H54 (cell line): Measurements from ENCODE around the gene CHRNA4.

Experiments used
- DNase-seq: peaks from one replicate; pipeline ENCODE4 v3.0.0; 2011; ENCODE audit warnings: low spot score, mixed read lengths; ENCODE audit not compliant: insufficient read length
- FAIRE-seq: peaks from 3 replicates; lab custom pipeline; 2011; peaks lifted over from hg19 to GRCh38; lab: Jason Lieb, UNC
- POLR2A ChIP-seq: IDR thresholded peaks from 2 replicates; pipeline ENCODE4 v1.6.1; 2011; ENCODE audit warnings: low read depth, mild to moderate bottlenecking, low read length

The CHRNA4 gene

DNA sequence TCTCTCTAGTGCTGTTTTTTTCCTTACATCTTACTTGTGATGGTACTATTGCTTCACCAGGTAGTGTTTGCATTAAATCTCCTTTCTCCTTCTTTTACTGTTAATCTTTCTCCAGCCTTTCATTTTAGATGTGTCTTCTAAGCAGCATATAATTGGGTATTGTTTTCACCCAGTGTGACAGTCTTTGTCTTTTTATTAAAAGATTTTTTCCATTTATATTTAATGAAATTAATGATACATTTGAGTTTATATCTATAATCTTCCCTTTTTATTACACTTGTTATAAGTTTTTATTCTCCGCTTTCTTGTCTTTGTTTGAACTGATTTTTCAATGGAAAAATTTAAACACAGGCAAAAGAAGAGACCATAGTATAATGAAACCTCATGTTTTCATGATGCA lies 59.5 kb downstream of the CHRNA4 start:
- FAIRE-seq (no peak), DNase-seq (no peak)
- no peak for TF ChIP-seq POLR2A

DNA sequence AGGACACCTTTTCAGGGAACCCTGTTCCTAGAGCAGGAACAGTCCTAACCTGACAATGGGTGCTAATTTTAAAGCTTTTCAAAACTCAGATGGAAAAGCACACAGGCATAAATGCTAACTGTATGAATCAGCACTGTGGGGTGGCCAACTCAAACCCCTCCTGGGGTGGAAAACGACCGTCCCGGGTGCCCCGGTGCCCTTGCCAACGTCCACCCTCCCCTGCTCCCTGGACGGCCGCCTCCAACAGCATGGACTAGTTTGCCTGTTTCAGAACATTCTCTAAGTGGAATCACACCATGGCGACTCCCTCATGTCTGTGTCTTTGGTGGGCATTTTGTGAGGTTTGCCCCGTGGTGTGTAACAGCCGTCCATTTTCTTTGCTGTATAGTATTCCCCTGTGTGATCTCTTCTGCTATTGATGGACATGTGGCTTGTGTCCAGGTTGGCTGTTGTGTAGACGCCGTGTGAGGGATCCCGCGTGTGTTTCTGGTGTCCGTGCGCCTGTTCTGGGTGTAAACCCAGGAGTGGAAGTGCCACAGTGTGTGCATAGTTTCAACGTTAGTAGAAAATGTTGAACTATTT lies 62.3 kb downstream of the CHRNA4 start:
- no peak for DNase-seq
- TF ChIP-seq POLR2A = no peak
- no peak for FAIRE-seq

DNA sequence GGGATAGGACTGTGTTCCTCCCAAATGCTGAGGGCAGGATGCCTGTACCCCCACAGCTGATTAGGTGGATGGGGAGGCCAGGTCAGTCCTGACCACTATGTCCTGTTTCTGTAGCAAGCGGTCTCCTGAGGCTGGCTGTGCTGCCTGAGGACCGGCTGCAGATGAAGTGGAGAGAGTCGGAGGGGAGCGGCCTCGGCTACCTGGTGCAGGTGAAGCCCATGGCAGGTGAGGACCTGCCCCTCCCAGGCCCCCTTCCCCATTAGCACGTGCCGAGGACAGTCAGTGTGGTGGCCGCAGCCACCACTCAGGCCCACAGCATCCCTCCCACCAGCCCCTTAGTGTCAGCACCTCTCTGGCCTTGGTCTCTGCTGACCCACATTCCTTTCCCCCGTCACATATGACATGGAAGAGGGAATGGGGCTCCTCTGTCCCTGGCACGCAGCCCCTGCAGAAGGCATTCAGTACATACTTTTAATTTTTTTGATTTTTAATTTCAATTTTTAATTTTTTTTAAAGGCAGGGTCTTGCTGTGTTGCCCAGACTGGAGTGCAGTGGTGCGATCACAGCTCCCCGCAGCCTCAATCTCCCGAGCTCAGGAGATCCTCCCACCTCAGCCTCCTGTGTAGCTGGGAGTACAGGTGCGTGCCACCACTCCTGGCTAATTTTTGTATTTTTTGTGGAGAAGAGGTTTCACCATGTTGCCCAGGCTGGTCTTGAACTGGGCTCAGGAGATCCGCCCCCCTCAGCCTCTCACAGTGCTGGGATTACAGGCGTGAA lies 63.2 kb downstream of the CHRNA4 start:
- no peak for DNase-seq
- FAIRE-seq = no peak
- TF ChIP-seq POLR2A = no peak

DNA sequence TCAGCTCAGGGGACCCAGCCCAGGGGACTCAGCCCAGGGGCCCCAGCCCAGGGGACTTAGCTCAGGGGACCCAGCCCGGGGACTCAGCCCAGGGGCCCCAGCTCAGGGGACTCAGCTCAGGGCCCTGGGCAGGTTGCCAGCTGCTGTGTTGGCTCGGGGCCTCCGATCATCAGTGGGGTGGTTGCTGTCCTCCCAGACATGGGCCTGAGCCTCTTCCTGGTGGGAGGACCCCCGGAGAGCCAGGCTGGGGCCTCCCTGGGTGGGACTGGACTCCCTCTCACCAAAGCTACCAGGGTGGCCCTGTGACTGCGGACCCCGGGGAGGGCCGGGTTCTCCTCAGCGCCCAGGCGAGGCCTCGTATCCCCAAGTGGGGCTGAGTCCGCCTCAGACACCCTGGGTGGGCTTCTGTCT lies 63.8 kb downstream of the CHRNA4 start:
- FAIRE-seq = no peak
- no peak for DNase-seq
- no peak for TF ChIP-seq POLR2A

DNA sequence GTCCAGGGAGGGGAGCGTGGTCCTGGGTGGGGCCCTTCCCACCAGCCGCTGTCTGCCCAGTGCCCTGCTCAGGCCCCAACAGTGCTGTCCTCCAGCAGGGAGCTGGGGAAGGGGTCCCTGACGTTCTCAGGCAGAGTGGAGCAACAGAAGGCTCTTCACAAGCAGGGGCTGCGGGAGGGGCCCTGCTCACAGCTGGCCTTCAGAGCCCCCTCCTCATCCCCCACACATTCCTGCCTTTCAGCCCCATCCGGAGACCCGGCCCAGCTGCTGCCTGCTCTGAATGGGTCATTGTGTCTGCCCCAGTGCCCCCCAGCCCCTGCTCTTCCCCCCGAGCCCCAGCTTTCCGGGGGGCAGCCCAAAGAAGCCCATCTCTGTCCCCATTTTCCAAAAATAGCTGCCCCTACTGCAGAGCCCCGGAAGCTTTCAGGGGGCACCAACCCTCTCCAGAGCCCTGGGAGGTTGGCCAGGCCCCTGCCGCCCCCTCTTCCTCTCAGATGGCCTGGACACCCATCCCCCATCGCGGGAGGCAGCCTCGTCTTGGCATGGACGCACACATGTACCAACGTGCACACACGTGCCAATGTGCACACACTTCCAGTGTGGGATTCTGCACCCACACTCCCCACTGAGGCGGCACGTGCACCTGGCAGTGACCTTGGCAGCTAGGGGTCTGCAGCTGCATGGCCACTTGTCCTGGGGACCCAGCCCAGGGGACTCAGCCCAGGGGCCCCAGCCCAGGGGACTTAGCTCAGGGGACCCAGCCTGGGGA lies 64.4 kb downstream of the CHRNA4 start:
- TF ChIP-seq POLR2A = no peak
- no peak for FAIRE-seq
- DNase-seq = no peak

DNA sequence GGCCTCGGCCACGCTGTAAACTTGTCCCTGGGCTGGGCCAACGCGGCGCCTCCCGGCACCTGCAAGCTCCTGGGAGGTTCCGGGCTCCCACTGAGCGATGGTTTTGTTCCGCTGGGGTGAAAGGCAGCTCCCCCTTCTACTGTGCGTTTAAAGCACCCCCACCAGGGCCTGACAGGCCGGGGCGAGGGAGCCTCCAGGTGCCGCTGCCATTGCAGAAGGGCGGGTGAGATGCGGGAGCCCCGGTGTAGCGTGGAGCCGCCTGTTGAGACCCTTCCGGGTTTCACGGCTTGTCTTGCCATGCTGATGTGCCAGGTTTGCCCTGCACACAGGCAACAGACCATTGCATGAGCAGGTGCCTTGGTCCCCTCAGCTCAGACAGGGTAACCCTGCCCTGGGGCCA lies 65.3 kb downstream of the CHRNA4 start:
- DNase-seq = no peak
- TF ChIP-seq POLR2A = no peak
- FAIRE-seq = no peak

DNA sequence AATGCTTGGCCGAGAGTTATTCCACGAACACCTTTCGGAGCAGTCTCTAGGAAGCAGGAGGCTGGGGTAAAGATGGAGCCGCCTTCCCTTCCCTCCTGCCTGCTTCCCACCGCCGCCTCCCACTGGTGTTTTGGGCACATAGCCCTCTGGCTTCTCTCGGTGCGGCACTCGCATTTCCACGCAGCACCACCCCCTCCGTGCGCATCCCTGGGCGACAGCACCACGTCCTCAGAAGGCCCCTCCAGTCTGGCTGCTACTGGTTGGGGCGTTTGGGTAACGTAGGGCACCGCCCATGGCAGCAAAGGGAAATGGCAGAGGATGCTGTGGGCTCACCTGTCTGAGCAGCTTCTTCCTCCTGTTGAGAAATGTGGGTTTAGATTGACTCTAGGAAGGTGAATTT lies 65.7 kb downstream of the CHRNA4 start:
- no peak for FAIRE-seq
- no peak for DNase-seq
- TF ChIP-seq POLR2A = no peak

DNA sequence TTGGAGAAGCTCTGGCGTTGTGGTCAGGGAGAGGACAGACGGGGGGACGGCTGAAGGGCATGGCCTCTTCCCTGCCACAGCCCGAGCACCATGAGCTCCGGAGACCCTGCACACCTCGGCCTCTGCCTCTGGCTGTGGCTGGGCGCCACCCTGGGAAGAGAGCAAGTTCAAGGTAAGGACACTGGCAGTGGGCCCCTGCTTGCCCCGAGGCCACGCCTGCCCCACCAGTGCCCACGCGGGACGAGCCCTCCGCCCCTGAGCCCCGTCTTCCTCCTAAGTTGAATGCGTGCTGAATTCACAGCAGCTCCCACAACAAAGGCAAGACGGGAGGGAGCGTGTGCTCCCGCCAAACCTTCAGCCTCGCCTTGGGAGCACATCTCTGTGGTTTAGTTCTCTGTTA lies 66.1 kb downstream of the CHRNA4 start:
- TF ChIP-seq POLR2A = no peak
- DNase-seq (no peak), FAIRE-seq (no peak)

DNA sequence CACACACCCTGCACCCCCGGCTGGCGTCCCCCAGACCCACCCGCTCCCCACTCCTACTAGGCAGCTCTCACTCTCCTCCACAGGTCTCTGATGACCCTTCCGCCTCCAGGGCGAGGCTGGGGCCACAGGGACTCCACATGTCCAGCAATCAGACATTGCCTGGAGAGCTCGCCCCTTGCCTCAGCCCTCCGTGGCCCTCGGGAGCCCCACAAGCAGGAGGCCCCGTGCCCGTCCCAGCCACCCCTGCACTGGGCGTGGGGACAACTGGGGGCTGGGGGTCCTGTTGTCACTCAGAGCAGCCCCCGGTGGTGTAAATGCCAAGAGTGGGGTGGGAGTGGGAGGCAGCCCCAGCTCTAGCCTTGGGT lies 66.6 kb downstream of the CHRNA4 start:
- FAIRE-seq = no peak
- no peak for TF ChIP-seq POLR2A

DNA sequence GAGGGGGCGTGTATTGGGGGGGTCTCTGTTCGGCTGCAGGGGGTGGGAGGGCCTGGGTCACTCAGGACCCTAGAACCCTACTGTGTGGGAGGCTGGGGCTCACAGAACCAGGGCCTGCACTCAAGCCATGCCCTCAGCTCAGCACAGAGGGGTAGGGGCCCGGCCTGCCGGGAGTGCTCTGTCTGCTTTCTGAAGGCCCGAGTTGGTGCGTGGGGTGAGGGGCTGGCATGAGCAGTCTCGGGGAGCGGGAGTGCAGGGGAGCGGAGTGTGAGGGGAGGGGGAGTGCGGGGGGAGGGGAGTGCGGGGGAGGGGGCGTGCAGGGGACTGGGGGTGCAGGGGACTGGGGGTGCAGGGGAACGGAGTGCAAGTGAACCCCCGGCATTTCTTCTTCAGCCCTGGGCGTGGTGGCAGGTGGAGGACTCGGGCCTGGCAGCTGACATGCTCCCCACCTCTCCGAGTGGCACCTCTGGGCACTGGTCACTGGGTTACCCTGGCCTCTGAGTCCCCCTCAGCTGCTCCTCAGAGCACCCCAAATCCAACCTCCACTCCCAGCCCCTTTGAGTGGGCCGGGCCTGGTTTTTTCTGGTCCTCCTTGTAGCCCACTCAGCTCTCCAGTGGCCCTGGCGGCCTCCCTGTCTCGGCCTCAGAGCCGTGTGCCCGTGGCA lies 67.1 kb downstream of the CHRNA4 start:
- DNase-seq = no peak

More for the DNA sequence above, 66.6 kb downstream of the CHRNA4 start:
- no peak for DNase-seq

DNA sequence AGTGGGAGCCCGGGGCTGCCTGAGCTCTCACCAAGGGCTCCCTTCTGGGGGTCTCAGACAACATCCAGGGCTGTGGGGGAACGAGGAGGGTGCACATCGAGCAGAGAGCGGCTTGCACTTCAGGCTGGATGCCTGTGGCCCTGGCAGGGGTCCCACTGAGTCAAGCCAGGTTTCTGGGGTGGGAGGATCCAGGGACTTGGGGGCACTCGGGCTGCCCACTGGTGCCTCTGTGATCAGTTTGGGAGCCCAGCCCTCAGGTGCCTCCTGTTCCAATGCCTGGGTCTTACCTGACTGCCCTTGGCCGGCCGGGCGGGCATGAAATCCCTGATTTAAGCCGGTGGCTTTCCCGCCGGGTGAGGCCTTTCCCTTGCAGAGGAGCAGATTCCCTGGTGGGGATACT lies 67.7 kb downstream of the CHRNA4 start:
- DNase-seq = no peak

More for the DNA sequence above, 67.1 kb downstream of the CHRNA4 start:
- no peak for FAIRE-seq
- no peak for TF ChIP-seq POLR2A

More for the DNA sequence above, 67.7 kb downstream of the CHRNA4 start:
- FAIRE-seq = no peak
- no peak for TF ChIP-seq POLR2A
